Kidney (tissue), 14 donors: ENCODE data around the gene NT5C. TPM values are rescaled to one million over a fixed set of nuclear protein-coding genes. Genes with fewer than 3 reads are reported as not detected.

ENCODE experiments used
- DNase-seq, 5 donors: peaks; one replicate each; pipeline ENCODE4 v3.0.0-alpha.2; 2013 to 2020
- FAIRE-seq: peaks from 2 replicates; lab custom pipeline; 2012; peaks lifted over from hg19 to GRCh38; lab: Jason Lieb, UNC
- H3K27ac ChIP-seq, 2 donors: one replicate each; pipeline ENCODE4 v1.7.0; 2013; ENCODE audit warnings: low read depth in 2 of 2, low read length in 2 of 2, inconsistent platforms in 1 of 2
- H3K27me3 ChIP-seq: one replicate; pipeline ENCODE4 v1.7.1; 2013; ENCODE audit warnings: low read length, inconsistent platforms; ENCODE audit not compliant: control insufficient read depth, insufficient read depth
- H3K36me3 ChIP-seq, 3 donors: one replicate each; pipeline versions ENCODE4 v1.7.0 to v1.7.1; 2013; ENCODE audit warnings: low read length in 3 of 3, control low read depth in 1 of 3, inconsistent platforms in 1 of 3; ENCODE audit not compliant: insufficient read depth in 3 of 3, control insufficient read depth in 2 of 3
- H3K4me1 ChIP-seq, 3 donors: one replicate each; pipeline versions ENCODE4 v1.7.0 to v1.7.1; 2013; ENCODE audit warnings: low read length in 3 of 3, inconsistent platforms in 1 of 3, low read depth in 1 of 3; ENCODE audit not compliant: control insufficient read depth in 2 of 3, insufficient read depth in 2 of 3
- H3K4me3 ChIP-seq, 3 donors: one replicate each; pipeline versions ENCODE4 v1.7.0 to v1.8.1; 2013; ENCODE audit warnings: low read length in 3 of 3, control low read depth in 1 of 3, inconsistent platforms in 1 of 3
- H3K9ac ChIP-seq, 3 donors: one replicate each; pipeline versions ENCODE4 v1.7.0 to v1.7.1; 2013; ENCODE audit warnings: low read length in 3 of 3, control low read depth in 1 of 3, inconsistent platforms in 1 of 3
- H3K9me3 ChIP-seq, 3 donors: one replicate each; pipeline versions ENCODE4 v1.7.0 to v1.7.1; 2013; ENCODE audit warnings: low read length in 3 of 3, control low read depth in 1 of 3, inconsistent platforms in 1 of 3; ENCODE audit not compliant: control insufficient read depth in 2 of 3, insufficient read depth in 1 of 3
- intact Hi-C: fragments of 100-400 bp; cut with DNase I; formaldehyde crosslinking; loops from one replicate; pipeline ENCODE4 v1.11.1; 2022
- polyA plus RNA-seq: library from polyadenylated mRNA; stranded (reverse); fragments of 350-450 nt; fragmentation: Illumina TruSeq; extraction: RNeasy Lipid Tissue Mini Kit (QIAGEN cat#74804); gene quantifications from one replicate; pipeline ENCODE4 v1.2.3, GENCODE V29; 2014; ENCODE audit warnings: low read depth, low replicate concordance; ENCODE audit not compliant: insufficient read depth
- total RNA-seq: library from RNA; stranded (reverse); fragmentation: NEBNext Ultra II Directional; extraction: Animal tissue kit (Norgen Biotek cat#: 25700); gene quantifications from one replicate; pipeline ENCODE4 v1.2.1, GENCODE V29; 2021
- TF ChIP-seq, protein P1 (sequence below): IDR thresholded peaks from 3 replicates; pipeline ENCODE4 v1.5.1; 2012; ENCODE audit warnings: mild to moderate bottlenecking, moderate library complexity, borderline replicate concordance; ENCODE audit not compliant: insufficient read depth; ENCODE audit errors: extremely low read depth
- donor health status: control.
- donor health status: control.
- donor health status: control.
- donor health status: control.
- donor health status: control.
- donor health status: DM: yes; HTN: yes; CAD: no.
- donor health status: Normal renal cell carcinoma (clear cell type).

The NT5C gene
- total and polyA plus RNA-seq, 2 donors from 2014 or later: 59.4 to 74.9 TPM

DNA sequence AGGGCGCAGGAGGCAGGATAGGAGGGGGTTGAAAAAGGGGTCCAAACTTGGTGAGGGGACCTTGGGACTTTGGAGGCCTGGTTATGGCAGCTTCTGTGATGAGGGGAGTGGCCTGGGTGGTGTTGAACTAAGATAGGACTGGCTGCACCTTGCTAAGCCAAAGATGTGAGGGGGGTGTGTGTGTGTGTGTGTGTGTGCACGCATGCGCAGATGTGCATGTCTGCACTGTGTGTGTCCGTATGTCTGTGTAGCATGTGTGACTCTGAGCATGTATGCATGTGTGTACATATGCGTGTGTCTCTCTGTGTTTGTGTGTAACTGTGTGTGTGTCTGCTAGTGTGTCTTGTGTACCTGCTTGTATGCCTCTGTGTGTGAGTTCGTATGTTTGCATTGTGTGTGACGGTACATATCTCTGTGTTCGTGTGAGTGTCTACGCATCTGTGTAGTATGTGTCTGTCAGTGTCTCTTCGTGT is 39.7 kb downstream of the NT5C start:
- FAIRE-seq: no peak
- H3K9ac ChIP-seq: no peak overlapping the region
- peak overlapping the region in 2 of 3 donors; percentile 10 to 17 for H3K4me3 ChIP-seq

DNA sequence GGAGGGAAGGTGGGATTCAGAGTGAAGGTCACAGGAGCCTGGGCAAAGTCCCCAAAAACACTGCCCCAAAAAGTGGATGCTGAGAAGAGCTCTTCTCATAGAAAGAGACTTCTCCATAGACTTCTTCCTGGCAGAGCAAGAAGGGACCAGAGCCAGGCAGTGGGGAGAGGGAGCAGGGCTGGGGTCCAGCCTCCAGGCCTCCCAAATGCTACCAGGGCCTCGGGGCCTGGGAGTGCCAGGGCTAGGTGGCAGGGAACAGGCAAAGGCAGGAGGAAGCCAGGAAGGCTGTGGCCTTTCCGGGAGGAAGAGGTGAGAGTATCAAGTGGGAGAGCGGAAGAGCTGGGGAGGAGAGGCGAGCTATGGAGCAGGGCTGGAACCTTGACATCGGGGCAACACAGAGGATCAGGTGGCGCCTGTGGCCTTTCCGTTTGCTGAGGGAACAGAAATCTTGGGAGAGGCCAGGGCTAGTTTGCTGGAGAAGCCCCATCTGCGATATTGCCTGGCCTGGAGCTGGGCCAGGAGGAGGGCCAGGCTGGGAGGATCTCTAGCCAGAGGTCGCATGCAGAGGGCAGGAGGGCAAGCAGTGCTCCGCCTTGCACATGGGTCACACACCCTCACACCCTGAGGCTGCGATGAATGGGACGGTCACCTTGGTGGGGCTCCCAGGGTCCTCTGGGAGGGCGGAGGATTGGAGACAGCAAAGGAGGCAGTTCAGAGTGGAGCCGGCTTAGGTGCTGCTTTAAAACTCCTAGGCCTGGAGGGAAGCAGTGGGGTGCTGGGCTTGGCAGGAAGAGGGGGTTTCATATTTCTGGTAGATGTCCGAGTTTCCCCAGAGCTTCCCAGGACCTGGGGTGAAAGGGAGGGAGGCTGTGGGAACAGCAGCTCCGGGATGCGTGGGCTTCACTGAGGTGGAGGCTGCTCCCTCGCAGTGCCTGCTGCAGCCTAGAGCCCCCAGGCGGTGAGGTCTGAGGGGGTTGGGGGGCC is 40.4 kb downstream of the NT5C start:
- no peaks in the 10 kb centered on the region for H3K9me3 ChIP-seq
- peak overlapping the region in 1 of 3 donors; percentile 56 for H3K9ac ChIP-seq
- intact Hi-C loops: no loop called here
- H3K27ac ChIP-seq: peak overlapping the region; percentile 65 to 71
- FAIRE-seq: no peak
- H3K4me3 ChIP-seq: peak overlapping the region; percentile 1 to 32 (median 16)
- TF ChIP-seq, protein P1, sequence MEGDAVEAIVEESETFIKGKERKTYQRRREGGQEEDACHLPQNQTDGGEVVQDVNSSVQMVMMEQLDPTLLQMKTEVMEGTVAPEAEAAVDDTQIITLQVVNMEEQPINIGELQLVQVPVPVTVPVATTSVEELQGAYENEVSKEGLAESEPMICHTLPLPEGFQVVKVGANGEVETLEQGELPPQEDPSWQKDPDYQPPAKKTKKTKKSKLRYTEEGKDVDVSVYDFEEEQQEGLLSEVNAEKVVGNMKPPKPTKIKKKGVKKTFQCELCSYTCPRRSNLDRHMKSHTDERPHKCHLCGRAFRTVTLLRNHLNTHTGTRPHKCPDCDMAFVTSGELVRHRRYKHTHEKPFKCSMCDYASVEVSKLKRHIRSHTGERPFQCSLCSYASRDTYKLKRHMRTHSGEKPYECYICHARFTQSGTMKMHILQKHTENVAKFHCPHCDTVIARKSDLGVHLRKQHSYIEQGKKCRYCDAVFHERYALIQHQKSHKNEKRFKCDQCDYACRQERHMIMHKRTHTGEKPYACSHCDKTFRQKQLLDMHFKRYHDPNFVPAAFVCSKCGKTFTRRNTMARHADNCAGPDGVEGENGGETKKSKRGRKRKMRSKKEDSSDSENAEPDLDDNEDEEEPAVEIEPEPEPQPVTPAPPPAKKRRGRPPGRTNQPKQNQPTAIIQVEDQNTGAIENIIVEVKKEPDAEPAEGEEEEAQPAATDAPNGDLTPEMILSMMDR: no peak
- no peaks in the 10 kb centered on the region for H3K36me3 ChIP-seq
- DNase-seq: peak in 2 of 5 donors; percentile 29 to 82
- H3K4me1 ChIP-seq: peaks cover 3 to 52% (median 19%) of the 10 kb centered on the region in 3 donors
- no peaks in the 10 kb centered on the region for H3K27me3 ChIP-seq

More for the DNA sequence above, 39.7 kb downstream of the NT5C start:
- no peaks in the 10 kb centered on the region for H3K36me3 ChIP-seq
- peak overlapping the region; percentile 65 to 71 for H3K27ac ChIP-seq
- intact Hi-C loops: no loop called here
- DNase-seq: no peak
- H3K27me3 ChIP-seq: no peaks in the 10 kb centered on the region
- H3K9me3 ChIP-seq: no peaks in the 10 kb centered on the region
- peaks cover 3 to 46% (median 14%) of the 10 kb centered on the region in 3 donors for H3K4me1 ChIP-seq
- TF ChIP-seq, protein P1: no peak

DNA sequence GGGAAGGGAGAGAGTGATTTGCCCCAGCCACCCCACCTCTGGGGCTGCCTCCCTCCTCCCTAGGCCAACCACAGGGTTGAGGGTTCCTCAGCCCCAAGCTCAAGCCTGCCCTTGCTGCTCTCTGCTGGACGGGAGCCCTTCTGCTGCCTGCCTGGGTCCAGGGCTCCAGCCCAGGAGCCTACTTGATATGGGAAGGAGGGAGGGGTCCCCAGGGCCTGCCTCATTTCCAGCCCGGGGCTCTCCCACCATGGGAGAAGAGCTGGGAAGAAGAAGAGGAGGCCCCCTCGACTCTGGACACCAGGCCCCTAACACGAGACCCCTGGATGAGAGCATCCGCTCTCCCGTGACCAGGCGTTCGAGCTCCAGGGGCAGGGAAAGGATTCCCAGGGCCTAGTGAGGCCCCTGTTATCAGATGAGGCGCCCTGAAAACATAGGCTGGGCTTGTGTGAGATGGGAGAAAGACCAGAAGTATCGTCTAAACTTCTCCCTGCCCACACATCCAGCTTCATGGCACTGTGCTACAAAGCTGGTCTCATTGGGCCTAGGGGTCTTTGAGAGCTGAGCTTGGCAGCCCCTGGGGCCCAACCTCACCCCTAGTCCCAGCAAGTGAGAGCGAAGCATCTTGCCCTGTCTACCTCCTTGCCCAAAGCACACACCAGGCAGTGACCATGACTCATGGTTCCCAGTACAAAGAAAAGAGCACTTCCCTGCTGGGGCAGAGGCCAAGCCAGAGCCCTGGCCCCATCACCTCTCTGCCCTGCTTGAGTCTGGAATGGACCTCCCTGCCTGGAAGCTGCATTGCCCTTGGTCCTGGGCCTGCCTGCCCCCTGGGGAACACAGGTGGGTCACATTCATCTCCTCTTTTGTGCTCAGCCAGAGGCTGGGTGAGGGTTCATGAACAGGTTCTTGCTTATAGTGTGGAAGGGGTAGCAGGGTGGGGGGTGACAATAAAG is 42.8 kb downstream of the NT5C start:
- FAIRE-seq: no peak
- Histone ChIP-seq H3K4me1 (peaks cover 6 to 54% (median 31%) of the 10 kb centered on the region in 3 donors), H3K9ac (peak overlapping the region; percentile 22 to 89 (median 67)), H3K27ac (peak overlapping the region; percentile 89 to 92), H3K36me3 (no peaks in the 10 kb centered on the region), H3K9me3 (no peaks in the 10 kb centered on the region), H3K4me3 (peak overlapping the region; percentile 51 to 70 (median 67)), H3K27me3 (no peaks in the 10 kb centered on the region)
- TF ChIP-seq, protein P1: no peak
- intact Hi-C loops: no loop called here
- DNase-seq: peak in 2 of 5 donors; percentile 34 to 66
